Measurements from ENCODE around the gene HBA1. TPM values are rescaled to one million over a fixed set of nuclear protein-coding genes. Genes with fewer than 3 reads are reported as not detected.

The HBA1 gene
- total and polyA plus RNA-seq, 2 of the 8 experiments (the other 6 are each of a cell fraction or from before 2014, with no cell fraction given): 2.3 TPM

DNA sequence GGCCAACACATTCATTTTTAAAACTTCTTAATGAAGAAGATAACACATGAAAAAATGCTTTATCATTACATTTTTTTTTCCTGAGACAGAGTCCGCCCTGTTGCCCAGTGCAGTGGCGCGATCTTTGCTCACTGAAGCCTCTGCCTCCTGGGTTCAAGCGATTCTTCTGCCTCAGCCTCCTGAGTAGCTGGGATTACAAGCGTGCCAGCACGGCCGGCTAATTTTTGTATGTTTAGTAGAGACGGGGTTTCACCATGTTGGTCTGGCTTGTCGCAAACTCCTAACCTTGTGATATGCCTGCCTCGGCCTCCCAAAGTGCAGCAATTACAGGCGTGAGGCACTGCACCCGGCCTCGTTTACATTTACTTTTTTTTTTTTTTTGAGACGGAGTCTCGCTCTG is 17.0 kb downstream of the HBA1 start:
- H2BK5ac ChIP-seq (ENCODE audit: low read depth, low read length): no peak overlapping the region
- no peak for FAIRE-seq
- no peak overlapping the region for H2BK15ac ChIP-seq (ENCODE audit: low read length)
- H3K18ac ChIP-seq (ENCODE audit: extremely low read depth, low read length): no peak overlapping the region
- TF ChIP-seq POLR2A (IDR thresholded peaks at IDR 0.05; ENCODE audit: control extremely low read depth in 1 of 2, low read depth in 2 of 2, low read length in 2 of 2): no peak
- no peak for TF ChIP-seq CBX5 (IDR thresholded peaks at IDR 0.05; ENCODE audit: low read depth, low read length)
- TF ChIP-seq SUZ12 (IDR thresholded peaks at IDR 0.05; ENCODE audit: low read length): no peak
- TF ChIP-seq, protein P1, sequence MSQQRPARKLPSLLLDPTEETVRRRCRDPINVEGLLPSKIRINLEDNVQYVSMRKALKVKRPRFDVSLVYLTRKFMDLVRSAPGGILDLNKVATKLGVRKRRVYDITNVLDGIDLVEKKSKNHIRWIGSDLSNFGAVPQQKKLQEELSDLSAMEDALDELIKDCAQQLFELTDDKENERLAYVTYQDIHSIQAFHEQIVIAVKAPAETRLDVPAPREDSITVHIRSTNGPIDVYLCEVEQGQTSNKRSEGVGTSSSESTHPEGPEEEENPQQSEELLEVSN (IDR thresholded peaks at IDR 0.05): no peak
- H3K4ac ChIP-seq (replicated peaks; ENCODE audit: insufficient read length, low read depth, low read length): no peak overlapping the region
- H3K9ac ChIP-seq (replicated peaks in 1 of 4; ENCODE audit: extremely low read depth in 1 of 4, low read depth in 3 of 4, low read length in 3 of 4): no peak overlapping the region
- H2AK5ac ChIP-seq (ENCODE audit: low read depth, low read length): no peak overlapping the region
- H3K27ac ChIP-seq (ENCODE audit: low read depth, low read length): no peak overlapping the region
- H3K9me3 ChIP-seq (ENCODE audit: insufficient read depth in 2 of 2, low read depth in 1 of 2, low read length in 1 of 2): no peaks in the 10 kb centered on the region
- no peak overlapping the region for H2BK12ac ChIP-seq (ENCODE audit: low read depth, low read length)
- 97% methylated on average over 13 of the region's 15 CpGs; no CpG with 5 or more reads in 1 of the 2 experiments for WGBS, 2 experiments (ENCODE audit: extremely low coverage in 1 of 2, insufficient coverage in 1 of 2, insufficient read length in 1 of 2, insufficient replicate concordance in 2 of 2, low coverage in 1 of 2, low lambda C conversion rate in 2 of 2, missing lambda C conversion rate in 1 of 2)
- DNase-seq (ENCODE audit: low read depth in 1 of 2, low spot score in 2 of 2): no peak
- H4K91ac ChIP-seq (replicated peaks; ENCODE audit: insufficient read length, low read length): no peak overlapping the region
- H3K36me3 ChIP-seq (ENCODE audit: control insufficient read depth in 2 of 4, insufficient read depth in 4 of 4, low read length in 3 of 4): peaks cover 43 to 94% (median 71%) of the 10 kb centered on the region in 4 experiments
- no peaks in the 10 kb centered on the region for H3K27me3 ChIP-seq (replicated peaks in 1 of 4; ENCODE audit: control insufficient read depth in 3 of 4, extremely low read depth in 1 of 4, insufficient read depth in 3 of 4, low read length in 3 of 4)
- no peak overlapping the region for H2BK20ac ChIP-seq (ENCODE audit: low read length)
- no peak overlapping the region for H4K5ac ChIP-seq (ENCODE audit: insufficient read length, low read depth, low read length)
- POLR2A ChIA-PET (ENCODE audit: partially characterized antibody): interaction anchor here (1.1 to 34.3 kb wide), 3 partner anchors 8 to 90 kb away, joined by 3 to 348 read pairs (median 6); partner anchors contain the start of genes LUC7L and PDIA2
- peaks cover 4% of the 10 kb centered on the region; the same call in 1 of the 2 replicates for H3K79me1 ChIP-seq (ENCODE audit: low read depth, low read length)
- H3K4me3 ChIP-seq (ENCODE audit: extremely low read depth in 1 of 4, insufficient read depth in 2 of 4, low read depth in 3 of 4, low read length in 4 of 4): no peak overlapping the region
- H2BK120ac ChIP-seq (replicated peaks; ENCODE audit: low read depth, low read length): no peak overlapping the region
- no peaks in the 10 kb centered on the region; a peak in 1 of 4 replicates for H3K79me2 ChIP-seq (ENCODE audit: control insufficient read depth in 1 of 2, insufficient read depth in 2 of 2, low read length in 2 of 2)
- H4K20me1 ChIP-seq (replicated peaks in 1 of 2; ENCODE audit: control insufficient read depth in 1 of 2, insufficient read depth in 2 of 2, low read length in 2 of 2): peaks cover 2 to 20% of the 10 kb centered on the region in 2 experiments
- H3K14ac ChIP-seq (ENCODE audit: insufficient read length): no peak overlapping the region
- no peaks in the 10 kb centered on the region for H3K23me2 ChIP-seq (ENCODE audit: low read depth, low read length)
- H3K23ac ChIP-seq (ENCODE audit: insufficient read length): no peak overlapping the region
- H4K8ac ChIP-seq (ENCODE audit: extremely low read depth, insufficient read depth, low read length): no peak overlapping the region
- H2AFZ ChIP-seq (ENCODE audit: low read length): no peak overlapping the region
- CTCF ChIA-PET (ENCODE audit: partially characterized antibody): interaction anchor here (0.6 to 1.6 kb wide), 4 partner anchors 12 to 128 kb away, joined by 3 to 4 read pairs (median 4); no protein-coding TSS in a partner anchor
- H3K56ac ChIP-seq (replicated peaks; ENCODE audit: insufficient read length, low read depth, low read length): no peak overlapping the region
- no peaks in the 10 kb centered on the region for H3K4me1 ChIP-seq (replicated peaks in 1 of 4; ENCODE audit: control insufficient read depth in 3 of 4, insufficient read depth in 4 of 4, low read length in 3 of 4)
- H3K4me2 ChIP-seq (ENCODE audit: insufficient read depth in 1 of 2, low read depth in 2 of 2, low read length in 2 of 2): no peak overlapping the region
